NCI-H2107 treated with DMSO at 0.1 percent for 48 hours (cell line): Measurements from ENCODE around the gene DAG1.
"Not testable (repeated sequence)": the region's sequence is repeated elsewhere in the genome, so short reads cannot be mapped to it uniquely, and the experiment has no call there.

Source experiments
- DNase-seq: peaks from one replicate; lab custom pipeline; 2025; ENCODE audit not compliant: unreplicated experiment; lab: John Stamatoyannopoulos, UW

The DAG1 gene

GRCh38 chr3:49469037-49469935, 781 bp upstream of the DAG1 start:
- DNase-seq, result peak; percentile 29

DNA sequence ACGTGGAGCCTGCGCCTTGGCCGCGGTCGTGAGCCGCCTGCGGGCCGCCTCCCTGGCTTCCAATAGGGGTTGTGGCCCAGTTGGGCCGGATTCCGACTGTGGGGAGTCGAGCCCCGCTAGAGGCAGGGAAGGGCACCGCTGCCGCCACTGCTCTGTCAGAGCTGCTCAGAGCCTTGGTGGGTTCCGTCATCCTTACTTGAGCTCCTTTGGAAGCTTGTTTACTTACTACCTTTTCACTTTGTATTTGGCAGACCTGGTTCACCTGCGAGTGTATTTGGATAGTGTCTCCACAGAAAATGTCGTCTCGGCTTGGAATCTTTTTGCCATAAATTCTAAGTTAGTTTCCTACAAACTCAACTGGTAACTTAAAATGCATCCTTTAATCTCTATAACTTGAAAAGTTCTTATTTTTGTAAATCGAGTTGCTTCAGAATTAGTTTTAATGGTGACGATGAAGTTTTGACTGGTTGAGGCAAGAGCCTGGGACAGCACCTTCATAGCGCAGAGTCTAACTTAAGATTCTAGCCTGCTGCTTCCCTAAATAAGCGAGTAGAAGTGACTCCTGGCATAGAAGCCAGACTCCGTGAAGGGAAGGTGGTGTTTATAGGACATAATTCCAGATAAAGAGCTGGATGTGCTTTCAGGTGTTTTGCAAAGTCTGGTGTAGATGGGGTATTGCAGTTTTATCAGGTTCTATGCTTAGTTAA, 800 bp downstream of the DAG1 start:
- no peak for DNase-seq

- no peak for DNase-seq
These were observed 1.9 kb downstream of the DAG1 start for GRCh38 chr3:49471856-49472495.

GRCh38 chr3:49476563-49476962, 6.5 kb downstream of the DAG1 start:
- no peak for DNase-seq

DNA sequence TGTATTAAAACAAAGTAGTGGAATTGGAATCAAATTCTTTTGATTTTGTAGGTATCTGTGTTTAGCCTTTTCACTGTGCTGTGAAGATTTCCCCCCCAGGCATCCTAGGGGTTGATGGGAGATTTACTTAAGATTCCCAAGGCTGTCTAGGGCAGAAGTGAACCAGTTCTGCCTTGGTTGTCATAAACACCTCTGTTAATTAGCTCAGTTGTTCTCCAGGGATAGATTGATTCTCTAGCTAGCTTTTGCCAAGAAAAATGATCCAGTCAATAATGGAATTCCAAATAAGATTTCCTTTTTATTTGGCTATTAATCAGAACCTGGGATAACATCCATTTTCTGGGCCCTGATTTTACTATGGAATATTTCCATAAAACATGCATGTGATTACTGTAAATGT, 12.7 kb downstream of the DAG1 start:
- DNase-seq, result no peak

- DNase-seq, result no peak
These were observed 14.4 kb downstream of the DAG1 start for GRCh38 chr3:49484471-49484870.

DNA sequence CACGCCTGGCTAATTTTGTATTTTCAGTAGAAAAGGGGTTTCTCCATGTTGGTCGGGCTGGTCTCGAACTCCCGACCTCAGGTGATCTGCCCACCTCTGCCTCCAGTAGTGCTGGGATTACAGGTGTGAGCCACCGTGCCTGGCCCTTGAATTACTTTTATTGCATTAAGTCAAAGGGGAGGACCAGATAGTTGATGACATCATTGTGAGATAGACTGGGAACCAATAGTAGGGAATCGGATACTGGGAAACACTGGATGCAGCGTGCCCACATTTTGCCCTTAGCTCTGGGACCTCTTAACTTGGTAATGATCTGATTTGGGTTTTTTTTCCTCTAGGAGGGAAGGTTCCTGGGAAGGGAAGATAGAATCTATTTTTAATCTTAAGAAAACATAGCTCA, 19.2 kb downstream of the DAG1 start:
- DNase-seq, result no peak

GRCh38 chr3:49492969-49493368, 22.9 kb downstream of the DAG1 start:
- DNase-seq, result no peak

DNA sequence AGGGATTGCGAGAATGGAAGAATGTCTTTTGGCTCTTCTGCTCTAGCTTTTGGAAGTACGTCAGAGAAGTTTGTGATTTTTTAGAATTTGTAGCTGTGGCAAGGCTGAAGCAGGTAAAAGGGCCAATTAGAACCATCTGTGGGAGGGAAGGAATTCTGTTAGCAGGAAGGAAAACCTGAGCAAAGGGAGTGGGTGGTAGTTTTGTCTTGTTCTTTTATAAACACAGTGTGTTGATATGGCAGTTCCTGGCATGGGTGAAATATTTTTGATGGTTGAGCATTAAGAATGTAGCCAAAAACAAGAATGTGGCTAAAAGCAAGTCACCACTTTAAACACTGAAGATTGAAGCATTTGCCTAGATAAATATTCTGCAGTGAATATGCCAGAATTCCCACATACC, 23.8 kb downstream of the DAG1 start:
- DNase-seq, result no peak

- DNase-seq, result no peak
These were observed 25.0 kb downstream of the DAG1 start for GRCh38 chr3:49495023-49495422.

GRCh38 chr3:49496845-49497244, 26.8 kb downstream of the DAG1 start:
- not testable (repeated sequence) for DNase-seq

DNA sequence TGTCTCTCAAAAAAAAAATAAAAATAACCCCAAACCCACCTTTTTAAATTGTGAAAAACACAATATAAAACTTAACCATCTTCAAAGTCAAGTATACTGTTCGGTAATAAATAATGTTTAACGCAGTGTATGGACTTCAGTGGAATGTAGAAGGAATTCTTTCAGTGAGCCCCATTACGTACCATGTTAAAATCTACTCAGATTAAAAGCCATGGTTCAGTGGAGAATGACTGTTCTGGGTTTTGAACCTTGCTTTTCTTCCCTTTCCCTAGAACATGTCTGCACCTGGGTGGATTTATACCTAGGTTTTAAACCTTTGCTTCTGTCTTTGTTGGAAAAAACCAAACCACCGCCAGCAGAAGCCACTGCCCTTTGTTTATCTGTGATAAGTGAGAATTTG, 27.5 kb downstream of the DAG1 start:
- DNase-seq, result no peak

DNA sequence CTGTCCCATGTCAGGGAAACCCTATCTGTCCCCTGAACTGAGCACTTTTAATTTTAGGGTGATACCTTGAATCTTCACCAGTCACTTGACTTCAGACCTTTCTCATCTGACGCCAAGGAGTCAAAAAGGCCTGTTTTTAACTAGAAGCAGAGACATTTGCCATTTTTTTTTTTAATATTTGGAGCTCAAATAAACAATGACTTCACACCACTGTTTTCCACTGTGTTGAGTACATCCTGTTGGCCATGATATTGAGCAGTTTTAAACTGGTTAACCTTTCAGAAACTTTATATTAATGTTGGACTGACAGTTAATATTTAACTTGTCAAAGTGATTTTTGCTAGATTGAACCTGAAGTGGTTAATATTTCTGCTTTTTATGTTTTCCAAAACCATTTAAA, 28.2 kb downstream of the DAG1 start:
- DNase-seq, result no peak

DNA sequence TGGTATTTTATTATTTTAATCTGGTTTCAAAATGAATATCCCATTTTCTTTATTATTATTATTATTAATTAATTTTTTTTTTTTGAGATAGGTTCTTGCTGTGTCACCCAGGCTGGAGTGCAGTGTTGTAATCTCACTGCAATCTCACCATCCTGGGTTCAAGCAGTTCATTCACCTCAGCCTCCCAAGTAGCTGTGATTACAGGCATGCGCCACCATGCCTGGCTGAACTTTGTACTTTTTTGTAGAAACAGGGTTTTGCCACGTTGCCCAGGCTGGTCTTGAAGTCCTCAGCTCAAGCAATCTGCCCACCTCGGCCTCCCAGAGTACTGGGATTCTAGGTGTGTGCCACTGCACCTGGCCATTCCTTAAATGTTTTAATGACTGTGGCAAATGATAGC, 28.6 kb downstream of the DAG1 start:
- DNase-seq, result no peak

- no peak for DNase-seq
These were observed 30.2 kb downstream of the DAG1 start for GRCh38 chr3:49500205-49500731.

GRCh38 chr3:49500732-49501609, 30.9 kb downstream of the DAG1 start:
- DNase-seq, result no peak

- DNase-seq, result no peak
These were observed 31.8 kb downstream of the DAG1 start for GRCh38 chr3:49501842-49502241.

DNA sequence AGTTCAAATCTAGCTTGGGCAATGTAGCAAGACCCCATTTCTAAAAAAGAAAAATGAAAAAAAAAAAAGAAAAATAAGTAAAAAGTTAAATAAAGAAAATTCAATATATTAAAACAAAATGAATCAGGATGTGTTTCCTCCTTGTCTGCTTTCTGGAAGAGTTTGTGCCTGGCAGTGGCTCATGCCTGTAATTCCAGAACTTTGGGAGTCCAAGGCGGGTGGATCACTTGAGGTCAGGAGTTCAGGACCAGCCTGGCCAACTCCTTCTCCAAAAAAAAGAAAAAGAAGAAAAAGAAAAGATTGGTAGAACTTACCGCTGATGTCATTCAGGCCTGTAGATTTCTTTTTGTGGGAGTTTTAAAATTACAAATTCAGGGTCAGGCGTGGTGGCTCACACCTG, 36.8 kb downstream of the DAG1 start:
- DNase-seq, result no peak

GRCh38 chr3:49509028-49509561, 39.0 kb downstream of the DAG1 start:
- DNase-seq, result no peak

GRCh38 chr3:49511639-49512038, 41.6 kb downstream of the DAG1 start:
- DNase-seq, result no peak
